ENCODE results near the gene EXOC2.

The EXOC2 gene

GRCh38 chr6:733431-734219 lies 40.7 kb upstream of the EXOC2 start:
- Histone ChIP-seq H3K79me2 (ENCODE audit: insufficient read depth, low read length) (no peaks in the 10 kb centered on the region), H3K4me1 (ENCODE audit: insufficient read depth, low read length) (no peaks in the 10 kb centered on the region), H3K4me2 (ENCODE audit: insufficient read depth, low read length) (no peak overlapping the region), H2AFZ (ENCODE audit: low read depth, low read length) (no peak overlapping the region), H3K9me3 (ENCODE audit: insufficient read depth, low read length, severe bottlenecking) (no peaks in the 10 kb centered on the region), H4K20me1 (ENCODE audit: insufficient read depth, low read length) (no peaks in the 10 kb centered on the region; the same call in 1 of the 2 replicates), H3K27me3 (ENCODE audit: insufficient read depth, low read length, poor library complexity) (peaks cover 13% of the 10 kb centered on the region), H3K9ac (ENCODE audit: low read depth, low read length) (no peak overlapping the region), H3K36me3 (ENCODE audit: insufficient read depth, low read length) (no peaks in the 10 kb centered on the region), H3K4me3 (ENCODE audit: low read depth in 1 of 2, low read length in 2 of 2) (no peak overlapping the region), H3K27ac (ENCODE audit: low read length) (no peak overlapping the region)
- TF ChIP-seq CTCF (IDR thresholded peaks at IDR 0.05; ENCODE audit: borderline replicate concordance, extremely low read depth, low read length, poor library complexity, severe bottlenecking) (no peak), EZH2 (IDR thresholded peaks at IDR 0.05; ENCODE audit: borderline replicate concordance, low read depth, low read length, severe bottlenecking) (no peak)
- no peak for DNase-seq
- no peak for ATAC-seq (ENCODE audit: insufficient read depth, low read depth)

GRCh38 chr6:731924-732323 lies 39.0 kb upstream of the EXOC2 start:
- DNase-seq = no peak
- Histone ChIP-seq H3K4me1 (ENCODE audit: insufficient read depth, low read length) (no peaks in the 10 kb centered on the region), H3K27ac (ENCODE audit: low read length) (no peak overlapping the region), H3K36me3 (ENCODE audit: insufficient read depth, low read length) (no peaks in the 10 kb centered on the region), H3K27me3 (ENCODE audit: insufficient read depth, low read length, poor library complexity) (peaks cover 24% of the 10 kb centered on the region), H3K4me3 (ENCODE audit: low read depth in 1 of 2, low read length in 2 of 2) (no peak overlapping the region), H2AFZ (ENCODE audit: low read depth, low read length) (no peak overlapping the region), H3K79me2 (ENCODE audit: insufficient read depth, low read length) (no peaks in the 10 kb centered on the region), H3K9ac (ENCODE audit: low read depth, low read length) (no peak overlapping the region), H3K4me2 (ENCODE audit: insufficient read depth, low read length) (no peak overlapping the region), H4K20me1 (ENCODE audit: insufficient read depth, low read length) (no peaks in the 10 kb centered on the region; the same call in 1 of the 2 replicates), H3K9me3 (ENCODE audit: insufficient read depth, low read length, severe bottlenecking) (no peaks in the 10 kb centered on the region)
- TF ChIP-seq CTCF (IDR thresholded peaks at IDR 0.05; ENCODE audit: borderline replicate concordance, extremely low read depth, low read length, poor library complexity, severe bottlenecking) (no peak), EZH2 (IDR thresholded peaks at IDR 0.05; ENCODE audit: borderline replicate concordance, low read depth, low read length, severe bottlenecking) (no peak)
- ATAC-seq (ENCODE audit: insufficient read depth, low read depth) = no peak

GRCh38 chr6:729606-730320 lies 36.8 kb upstream of the EXOC2 start:
- ATAC-seq (ENCODE audit: insufficient read depth, low read depth) = no peak
- H3K4me1 ChIP-seq (ENCODE audit: insufficient read depth, low read length) = no peaks in the 10 kb centered on the region
- no peak for DNase-seq
- no peak for TF ChIP-seq EZH2 (IDR thresholded peaks at IDR 0.05; ENCODE audit: borderline replicate concordance, low read depth, low read length, severe bottlenecking)
- no peak for TF ChIP-seq CTCF (IDR thresholded peaks at IDR 0.05; ENCODE audit: borderline replicate concordance, extremely low read depth, low read length, poor library complexity, severe bottlenecking)
- H3K36me3 ChIP-seq (ENCODE audit: insufficient read depth, low read length) = no peaks in the 10 kb centered on the region
- no peak overlapping the region for H3K4me3 ChIP-seq (ENCODE audit: low read depth in 1 of 2, low read length in 2 of 2)
- H3K79me2 ChIP-seq (ENCODE audit: insufficient read depth, low read length) = no peaks in the 10 kb centered on the region
- H3K27me3 ChIP-seq (ENCODE audit: insufficient read depth, low read length, poor library complexity) = peaks cover 26% of the 10 kb centered on the region
- H3K9me3 ChIP-seq (ENCODE audit: insufficient read depth, low read length, severe bottlenecking) = no peaks in the 10 kb centered on the region
- no peak overlapping the region for H3K27ac ChIP-seq (ENCODE audit: low read length)
- no peak overlapping the region for H3K4me2 ChIP-seq (ENCODE audit: insufficient read depth, low read length)
- H3K9ac ChIP-seq (ENCODE audit: low read depth, low read length) = no peak overlapping the region
- H4K20me1 ChIP-seq (ENCODE audit: insufficient read depth, low read length) = no peaks in the 10 kb centered on the region; the same call in 1 of the 2 replicates
- H2AFZ ChIP-seq (ENCODE audit: low read depth, low read length) = no peak overlapping the region
